ENCODE results near the gene KCNH1. TPM values are rescaled to one million over a fixed set of nuclear protein-coding genes. Genes with fewer than 3 reads are reported as not detected.
"Not testable (repeated sequence)": the region's sequence is repeated elsewhere in the genome, so short reads cannot be mapped to it uniquely, and the experiment has no call there.

KCNH1 gene
- total RNA-seq, 3 donors from 2014 or later: 0.81 to 1.7 (median 1.2) TPM

DNA sequence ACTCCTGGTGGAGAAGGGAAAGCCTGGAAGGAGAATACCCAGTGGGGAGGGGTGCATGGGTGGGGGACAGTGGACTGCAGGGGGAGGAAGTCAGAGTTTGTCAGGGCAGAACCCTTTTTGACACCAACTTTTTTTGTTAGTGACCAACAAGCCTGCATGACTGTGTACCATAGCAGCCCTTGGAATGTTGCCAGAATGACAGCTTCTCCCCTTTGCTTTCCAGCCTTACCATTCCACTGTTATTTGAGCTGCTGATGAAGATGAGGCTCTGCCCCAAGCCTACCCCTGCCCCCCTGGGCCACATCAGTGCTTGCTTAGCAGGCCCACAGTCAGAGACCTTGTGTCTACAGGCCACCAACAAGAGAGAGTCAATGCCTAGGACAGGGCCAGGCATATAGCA, 464.0 kb downstream of the KCNH1 start:
- Histone ChIP-seq H3K9me3 (no peaks in the 10 kb centered on the region), H3K36me3 (ENCODE audit: low read depth) (no peaks in the 10 kb centered on the region), H3K4me1 (ENCODE audit: low read depth) (no peaks in the 10 kb centered on the region), H3K4me3 (no peak overlapping the region)
- intact Hi-C loops (cut with DNase I, micrococcal nuclease): no loop called here
- DNase-seq: no peak
- TF ChIP-seq, protein P1, sequence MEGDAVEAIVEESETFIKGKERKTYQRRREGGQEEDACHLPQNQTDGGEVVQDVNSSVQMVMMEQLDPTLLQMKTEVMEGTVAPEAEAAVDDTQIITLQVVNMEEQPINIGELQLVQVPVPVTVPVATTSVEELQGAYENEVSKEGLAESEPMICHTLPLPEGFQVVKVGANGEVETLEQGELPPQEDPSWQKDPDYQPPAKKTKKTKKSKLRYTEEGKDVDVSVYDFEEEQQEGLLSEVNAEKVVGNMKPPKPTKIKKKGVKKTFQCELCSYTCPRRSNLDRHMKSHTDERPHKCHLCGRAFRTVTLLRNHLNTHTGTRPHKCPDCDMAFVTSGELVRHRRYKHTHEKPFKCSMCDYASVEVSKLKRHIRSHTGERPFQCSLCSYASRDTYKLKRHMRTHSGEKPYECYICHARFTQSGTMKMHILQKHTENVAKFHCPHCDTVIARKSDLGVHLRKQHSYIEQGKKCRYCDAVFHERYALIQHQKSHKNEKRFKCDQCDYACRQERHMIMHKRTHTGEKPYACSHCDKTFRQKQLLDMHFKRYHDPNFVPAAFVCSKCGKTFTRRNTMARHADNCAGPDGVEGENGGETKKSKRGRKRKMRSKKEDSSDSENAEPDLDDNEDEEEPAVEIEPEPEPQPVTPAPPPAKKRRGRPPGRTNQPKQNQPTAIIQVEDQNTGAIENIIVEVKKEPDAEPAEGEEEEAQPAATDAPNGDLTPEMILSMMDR (IDR thresholded peaks at IDR 0.05): no peak
- no peak for ATAC-seq

DNA sequence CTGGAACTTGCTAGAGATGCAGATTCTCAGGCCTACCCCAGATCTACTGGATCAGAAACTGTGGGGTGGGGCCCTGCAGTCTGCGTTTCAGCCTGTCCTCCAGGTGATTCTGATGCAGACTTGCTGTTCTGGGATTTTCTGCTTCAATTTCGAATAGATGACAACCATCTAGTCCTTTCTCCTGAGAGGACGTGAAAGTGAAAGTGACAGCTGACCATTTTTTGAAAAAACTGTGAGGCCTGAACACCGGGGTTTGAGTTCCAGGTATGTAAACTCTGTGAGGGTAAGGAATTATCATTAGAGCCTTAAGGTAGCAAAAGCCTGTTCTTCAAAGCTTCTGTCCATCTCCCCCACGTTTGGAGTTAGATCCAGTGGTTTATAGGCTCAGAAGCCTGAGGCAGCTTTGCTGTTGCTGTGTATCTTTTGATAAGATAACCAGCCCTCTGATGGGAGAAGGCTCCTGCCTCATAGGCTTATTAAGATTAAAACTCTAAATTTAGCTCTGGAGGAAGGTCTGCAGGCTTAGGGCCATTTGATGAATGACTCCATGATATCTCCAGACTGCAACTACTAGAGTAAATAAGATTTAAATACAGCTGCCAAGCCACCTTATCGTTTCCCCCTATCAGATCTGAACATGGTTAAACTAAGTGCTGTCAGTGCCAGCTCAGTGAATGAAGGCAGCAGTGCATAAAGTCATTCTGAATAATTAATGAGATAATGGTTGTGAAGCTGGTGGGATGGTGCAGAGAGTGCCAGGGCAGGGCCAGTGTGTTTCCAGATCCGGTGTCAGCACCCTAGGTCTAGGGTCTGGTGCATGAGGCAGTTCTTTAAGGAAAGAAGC, 470.0 kb downstream of the KCNH1 start:
- ATAC-seq (no peak), DNase-seq (no peak)
- TF ChIP-seq, protein P1 (IDR thresholded peaks at IDR 0.05): no peak

DNA sequence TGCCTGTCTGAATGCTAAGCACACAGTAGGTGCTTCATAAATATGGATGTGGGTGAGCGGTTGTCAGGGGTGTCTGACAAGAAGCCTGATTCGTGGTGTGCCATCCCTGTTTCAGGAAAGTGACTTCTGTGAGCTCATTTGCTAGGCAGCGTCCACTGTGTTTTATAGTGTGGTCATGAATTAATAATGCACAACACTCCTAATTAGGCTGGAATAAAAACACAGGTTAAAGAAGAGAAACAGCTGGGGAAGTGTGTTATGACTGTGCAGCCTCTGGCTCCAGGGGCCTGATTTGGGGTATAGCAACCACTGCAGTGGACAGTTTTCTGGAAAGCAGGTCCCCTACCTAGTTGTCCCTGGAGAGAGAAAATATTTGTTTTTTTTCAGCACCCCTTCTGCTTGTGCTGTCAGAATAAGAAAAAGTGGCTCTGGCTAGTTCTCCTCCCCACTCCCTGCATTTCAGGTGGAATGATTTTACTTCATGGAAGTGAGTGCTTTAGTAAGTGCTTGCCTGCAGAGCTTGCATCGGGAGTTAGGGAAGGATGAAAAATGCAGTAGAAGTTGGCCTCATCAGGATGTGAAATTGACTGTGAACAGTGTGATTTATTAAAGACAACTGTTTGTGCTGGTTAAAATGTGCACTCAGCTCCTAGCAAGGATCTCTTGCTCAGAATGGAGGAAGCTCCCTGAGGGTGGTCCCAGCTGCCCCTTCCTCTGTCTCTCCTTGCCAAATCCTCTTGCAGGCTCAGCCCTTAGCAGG, 471.5 kb downstream of the KCNH1 start:
- no peaks in the 10 kb centered on the region for H3K36me3 ChIP-seq (ENCODE audit: low read depth)
- H3K9me3 ChIP-seq: no peaks in the 10 kb centered on the region
- TF ChIP-seq, protein P1 (IDR thresholded peaks at IDR 0.05): no peak
- DNase-seq (no peak), ATAC-seq (no peak)
- no peak overlapping the region for H3K4me3 ChIP-seq
- H3K4me1 ChIP-seq (ENCODE audit: low read depth): no peaks in the 10 kb centered on the region
- intact Hi-C loops (cut with DNase I, micrococcal nuclease): no loop called here

More for the DNA sequence above, 470.0 kb downstream of the KCNH1 start:
- Histone ChIP-seq H3K4me3 (no peak overlapping the region), H3K9me3 (no peaks in the 10 kb centered on the region), H3K4me1 (ENCODE audit: low read depth) (no peaks in the 10 kb centered on the region), H3K36me3 (ENCODE audit: low read depth) (no peaks in the 10 kb centered on the region)
- intact Hi-C loops (cut with DNase I, micrococcal nuclease): no loop called here

DNA sequence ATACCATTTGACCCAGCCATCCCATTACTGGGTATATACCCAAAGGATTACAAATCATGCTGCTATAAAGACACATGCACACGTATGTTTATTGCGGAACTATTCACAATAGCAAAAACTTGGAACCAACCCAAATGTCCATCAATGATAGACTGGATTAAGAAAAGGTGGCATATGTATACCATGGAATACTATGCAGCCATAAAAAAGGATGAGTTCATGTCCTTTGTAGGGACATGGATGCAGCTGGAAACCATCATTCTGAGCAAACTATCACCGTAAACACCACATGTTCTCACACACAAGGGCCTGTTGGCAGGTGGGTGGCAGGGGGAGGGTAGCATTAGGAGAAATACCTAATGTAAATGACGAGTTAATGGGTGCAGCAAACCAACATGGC, 472.4 kb downstream of the KCNH1 start:
- DNase-seq; H3K36me3 ChIP-seq (ENCODE audit: low read depth); H3K4me3 ChIP-seq; H3K9me3 ChIP-seq; intact Hi-C loops (cut with DNase I, micrococcal nuclease); H3K4me1 ChIP-seq (ENCODE audit: low read depth); ATAC-seq: not testable (repeated sequence)

DNA sequence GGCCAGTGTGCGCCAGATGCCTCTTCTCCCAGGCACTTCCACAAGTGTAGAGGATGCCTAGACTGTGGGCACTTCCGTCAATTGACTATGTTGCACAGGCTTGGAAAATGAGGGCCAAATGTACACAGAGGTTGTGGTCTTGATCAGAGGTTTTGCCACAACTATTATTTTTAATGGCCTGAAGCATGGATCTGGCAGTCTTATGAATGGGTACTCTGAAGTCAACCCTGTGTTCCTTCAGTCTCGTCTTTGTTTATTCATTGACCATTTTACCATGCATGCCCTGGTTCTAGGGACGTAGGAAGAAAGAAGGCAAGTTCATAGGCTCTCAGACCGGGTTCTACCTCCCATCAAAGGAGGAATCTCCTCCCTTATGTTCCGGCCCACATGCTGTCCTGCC, 476.1 kb downstream of the KCNH1 start:
- no peaks in the 10 kb centered on the region for H3K4me1 ChIP-seq (ENCODE audit: low read depth)
- H3K9me3 ChIP-seq: no peaks in the 10 kb centered on the region
- DNase-seq (no peak), ATAC-seq (no peak)
- H3K4me3 ChIP-seq: no peak overlapping the region
- TF ChIP-seq, protein P1 (IDR thresholded peaks at IDR 0.05): no peak
- no peaks in the 10 kb centered on the region for H3K36me3 ChIP-seq (ENCODE audit: low read depth)
- intact Hi-C loops (cut with DNase I, micrococcal nuclease): no loop called here

DNA sequence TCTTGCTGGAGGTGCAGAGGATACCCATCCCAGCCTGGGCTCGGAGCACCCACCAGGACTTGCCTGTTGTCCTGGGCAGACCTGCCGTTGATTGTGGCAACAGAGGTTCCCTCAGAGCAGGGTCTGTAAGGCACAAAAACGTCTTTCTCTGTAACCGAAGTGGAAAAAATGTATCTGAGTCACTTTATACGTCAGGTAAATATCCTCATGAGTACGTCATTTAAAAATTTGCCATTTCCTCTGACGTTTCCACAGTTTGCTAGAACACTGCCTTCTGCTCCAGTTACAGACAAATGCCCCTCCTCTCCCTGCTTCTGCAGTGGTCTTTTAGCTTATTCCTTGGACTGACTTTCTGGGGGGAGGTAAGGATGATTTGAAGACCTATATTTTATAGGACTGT, 478.4 kb downstream of the KCNH1 start:
- no peaks in the 10 kb centered on the region for H3K4me1 ChIP-seq (ENCODE audit: low read depth)
- H3K4me3 ChIP-seq: no peak overlapping the region
- intact Hi-C loops (cut with DNase I, micrococcal nuclease): no loop called here
- no peak for DNase-seq
- TF ChIP-seq, protein P1 (IDR thresholded peaks at IDR 0.05): no peak
- H3K9me3 ChIP-seq: no peaks in the 10 kb centered on the region
- H3K36me3 ChIP-seq (ENCODE audit: low read depth): no peaks in the 10 kb centered on the region
- ATAC-seq: no peak

Data from mucosa of descending colon (tissue), 3 donors.